Hepatocyte (in vitro differentiated cells): ENCODE measurements around the gene BCO1.

ENCODE experiments used
- CTCF ChIP-seq: fragments of 200-600 bp; sonication (generic); IDR thresholded peaks from 2 replicates; pipeline ENCODE4 v1.5.1; 2016; ENCODE audit warnings: antibody characterized with exemption, mild to moderate bottlenecking; ENCODE audit not compliant: poor library complexity
- EZH2 ChIP-seq: fragments of 200-600 bp; sonication (generic); IDR thresholded peaks from 2 replicates; pipeline ENCODE4 v1.6.1; 2016; ENCODE audit warnings: antibody characterized with exemption, mild to moderate bottlenecking, borderline replicate concordance
- EZH2phosphoT487 ChIP-seq: fragments of 200-600 bp; sonication (generic); IDR thresholded peaks from one replicate; pipeline ENCODE4 v1.6.1; 2018; ENCODE audit warnings: antibody characterized with exemption, mild to moderate bottlenecking, low read depth, moderate library complexity; ENCODE audit not compliant: unreplicated experiment, severe bottlenecking

DNA sequence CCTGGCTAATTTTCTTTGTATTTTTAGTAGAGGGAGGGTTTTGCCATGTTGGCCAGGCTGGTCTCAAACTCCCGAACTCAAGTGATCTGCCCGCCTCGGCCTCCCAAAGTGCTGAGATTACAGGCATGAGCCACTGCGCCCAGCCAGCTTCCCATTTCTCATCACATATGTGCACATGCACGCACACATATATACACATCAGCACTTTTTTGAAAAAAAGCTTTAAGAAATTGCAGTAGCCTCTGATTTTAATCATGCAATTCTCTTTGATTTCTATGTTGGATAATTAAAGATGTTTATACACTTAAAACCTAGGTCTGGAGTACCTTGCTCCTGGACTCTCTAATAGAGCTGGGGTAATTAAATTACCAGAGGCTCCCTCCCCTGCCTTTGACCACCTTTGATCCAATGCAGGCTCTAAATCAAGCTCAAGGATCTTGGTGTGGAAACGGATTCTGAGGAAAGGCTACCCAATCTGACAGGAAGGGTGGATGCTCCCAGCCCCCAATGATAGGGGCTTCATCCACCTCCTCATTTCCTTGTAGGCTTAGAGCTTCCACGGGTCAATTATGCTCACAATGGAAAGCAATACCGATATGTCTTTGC, 46.6 kb downstream of the BCO1 start:
- no peak for TF ChIP-seq CTCF
- TF ChIP-seq EZH2 = no peak
- TF ChIP-seq EZH2phosphoT487 = no peak
